Calu3 (cell line): Measurements from ENCODE around the gene ELF1. TPM values are rescaled to one million over a fixed set of nuclear protein-coding genes. Genes with fewer than 3 reads are reported as not detected.

Experiments
- BruUV-seq: library from RNA; stranded (reverse); fragments of 400-500 nt; replicated peaks from 2 replicates; lab custom pipeline; 2021; lab: Mats Ljungman, UMichigan
- CTCF ChIA-PET: fragments of 300-600 bp; sonication (Branson Sonifier 250); formaldehyde crosslinking; loops from one replicate; lab custom pipeline; 2022; ENCODE audit warnings: antibody characterized with exemption; lab: Charles Lee
- DNase-seq: peaks from one replicate; pipeline ENCODE4 v3.0.0; 2022
- H3K27ac Mint-ChIP-seq: one replicate; pipeline ENCODE4 v1.8.0; 2022; ENCODE audit warnings: mixed read lengths; ENCODE audit not compliant: unreplicated experiment
- H3K27me3 Mint-ChIP-seq: one replicate; pipeline ENCODE4 v1.8.0; 2022; ENCODE audit warnings: mixed read lengths; ENCODE audit not compliant: unreplicated experiment
- H3K36me3 Mint-ChIP-seq: one replicate; pipeline ENCODE4 v1.8.0; 2022; ENCODE audit warnings: mild to moderate bottlenecking, moderate library complexity, mixed read lengths; ENCODE audit not compliant: insufficient read depth, unreplicated experiment
- H3K4me1 Mint-ChIP-seq: one replicate; pipeline ENCODE4 v1.8.0; 2022; ENCODE audit warnings: mild to moderate bottlenecking, low read depth, mixed read lengths; ENCODE audit not compliant: unreplicated experiment
- H3K4me3 Mint-ChIP-seq: one replicate; pipeline ENCODE4 v1.8.0; 2022; ENCODE audit warnings: mild to moderate bottlenecking, low read depth, moderate library complexity, mixed read lengths; ENCODE audit not compliant: unreplicated experiment
- H3K9me3 Mint-ChIP-seq: one replicate; pipeline ENCODE4 v1.8.0; 2022; ENCODE audit warnings: low read depth, mixed read lengths; ENCODE audit not compliant: unreplicated experiment
- CTCF ChIP-seq: fragments of 200-600 bp; IDR thresholded peaks from one replicate; pipeline ENCODE4 v1.8.0; 2022; ENCODE audit warnings: antibody characterized with exemption; ENCODE audit not compliant: unreplicated experiment
- intact Hi-C: fragments of 100-400 bp; cut with micrococcal nuclease; formaldehyde crosslinking; loops from one replicate; pipeline ENCODE4 v1.10.0; 2022; ENCODE audit not compliant: unreplicated experiment
- total RNA-seq: library from RNA; stranded (reverse); gene quantifications from 2 replicates; pipeline ENCODE4 v1.2.3, GENCODE V29; 2022

ELF1 gene
- total RNA-seq, 1 experiment from 2014 or later: 63.5 TPM

GRCh38 chr13:41019578-41020347 lies 647 bp upstream of the ELF1 start:
- CTCF ChIA-PET: interaction anchor here (0.9 to 1.0 kb wide), 3 partner anchors 16 to 45 kb away, joined by 3 to 9 read pairs (median 3); no protein-coding TSS in a partner anchor
- peak overlapping the region; percentile 67 for H3K4me3 Mint-ChIP-seq
- H3K36me3 Mint-ChIP-seq: peaks cover 24% of the 10 kb centered on the region
- H3K27me3 Mint-ChIP-seq: no peaks in the 10 kb centered on the region
- no peak for TF ChIP-seq CTCF
- H3K4me1 Mint-ChIP-seq: peaks cover 5% of the 10 kb centered on the region
- intact Hi-C loops: loop anchor here (2.0 to 5.0 kb wide), 3 partner anchors 25 to 47 kb away; no protein-coding TSS in a partner anchor
- DNase-seq: no peak
- no TSS peak for BruUV-seq
- no peaks in the 10 kb centered on the region for H3K9me3 Mint-ChIP-seq
- peak overlapping the region; percentile 93 for H3K27ac Mint-ChIP-seq

- no peak for TF ChIP-seq CTCF
- no TSS peak for BruUV-seq
- DNase-seq: no peak
- CTCF ChIA-PET: interaction anchor here (0.9 to 1.0 kb wide), 3 partner anchors 15 to 44 kb away, joined by 3 to 9 read pairs (median 3); no protein-coding TSS in a partner anchor
- no peaks in the 10 kb centered on the region for H3K9me3 Mint-ChIP-seq
- intact Hi-C loops: loop anchor here (2.0 to 5.0 kb wide), 3 partner anchors 24 to 46 kb away; no protein-coding TSS in a partner anchor
- peak overlapping the region; percentile 93 for H3K27ac Mint-ChIP-seq
- peaks cover 24% of the 10 kb centered on the region for H3K36me3 Mint-ChIP-seq
- H3K27me3 Mint-ChIP-seq: no peaks in the 10 kb centered on the region
- peak overlapping the region; percentile 67 for H3K4me3 Mint-ChIP-seq
- H3K4me1 Mint-ChIP-seq: no peaks in the 10 kb centered on the region
Observed at GRCh38 chr13:41018602-41018948, 541 bp downstream of the ELF1 start.

GRCh38 chr13:41017817-41018601 lies 1.1 kb downstream of the ELF1 start:
- H3K4me3 Mint-ChIP-seq: peak overlapping the region; percentile 67
- no TSS peak for BruUV-seq

More at GRCh38 chr13:41017817-41018601, 1.1 kb downstream of the ELF1 start:
- intact Hi-C loops: loop anchor here (2.0 to 5.0 kb wide), 3 partner anchors 23 to 46 kb away; no protein-coding TSS in a partner anchor
- no peaks in the 10 kb centered on the region for H3K4me1 Mint-ChIP-seq
- H3K27me3 Mint-ChIP-seq: no peaks in the 10 kb centered on the region
- CTCF ChIA-PET: no interaction called here
- no peak for TF ChIP-seq CTCF
- no peaks in the 10 kb centered on the region for H3K9me3 Mint-ChIP-seq
- H3K36me3 Mint-ChIP-seq: peaks cover 24% of the 10 kb centered on the region
- DNase-seq: no peak
- H3K27ac Mint-ChIP-seq: peak overlapping the region; percentile 93
